AG20443 (cell line): ENCODE measurements around the gene ASPG.

Source experiments
- DNase-seq: peaks from one replicate; pipeline ENCODE4 v3.0.0; 2012; ENCODE audit warnings: low spot score, mixed read lengths

The ASPG gene

GRCh38 chr14:104085032-104085888 is at the start of gene ASPG:
Gene ASPG (plus strand): TSS chr14:104085700. CDS start chr14:104085771, 71 bp downstream.
- DNase-seq = no peak

- DNase-seq = no peak
These were observed 49.3 kb upstream of the ASPG start for GRCh38 chr14:104036212-104036611.

- DNase-seq = no peak
These were observed 48.4 kb upstream of the ASPG start for GRCh38 chr14:104037074-104037473.

- DNase-seq = no peak
These were observed 47.6 kb upstream of the ASPG start for GRCh38 chr14:104037903-104038302.

GRCh38 chr14:104039214-104039613 is 46.3 kb upstream of the ASPG start:
- DNase-seq = no peak

- DNase-seq = no peak
These were observed 45.0 kb upstream of the ASPG start for GRCh38 chr14:104040539-104040938.

- no peak for DNase-seq
These were observed 43.9 kb upstream of the ASPG start for GRCh38 chr14:104041430-104042104.

GRCh38 chr14:104044016-104044415 is 41.5 kb upstream of the ASPG start:
- DNase-seq = no peak

- DNase-seq = no peak
These were observed 37.7 kb upstream of the ASPG start for GRCh38 chr14:104047761-104048160.

- DNase-seq = no peak
These were observed 36.6 kb upstream of the ASPG start for GRCh38 chr14:104048758-104049507.

GRCh38 chr14:104049576-104050240 is 35.8 kb upstream of the ASPG start:
- no peak for DNase-seq

GRCh38 chr14:104051092-104051813 is 34.2 kb upstream of the ASPG start:
- DNase-seq = no peak

GRCh38 chr14:104054222-104054905 is 31.1 kb upstream of the ASPG start:
- DNase-seq = no peak

GRCh38 chr14:104062281-104062680 is 23.2 kb upstream of the ASPG start:
- no peak for DNase-seq

- no peak for DNase-seq
These were observed 21.5 kb upstream of the ASPG start for GRCh38 chr14:104064003-104064402.

- no peak for DNase-seq
These were observed 19.2 kb upstream of the ASPG start for GRCh38 chr14:104066279-104066678.

- DNase-seq = no peak
These were observed 18.7 kb upstream of the ASPG start for GRCh38 chr14:104066719-104067295.

- DNase-seq = no peak
These were observed 16.0 kb upstream of the ASPG start for GRCh38 chr14:104069541-104069940.

- DNase-seq = no peak
These were observed 12.9 kb upstream of the ASPG start for GRCh38 chr14:104072586-104072985.

- DNase-seq = no peak
These were observed 11.7 kb upstream of the ASPG start for GRCh38 chr14:104073764-104074163.
